Gastroesophageal sphincter (tissue), 4 donors: Measurements from ENCODE around the gene TGFBR2. TPM values are rescaled to one million over a fixed set of nuclear protein-coding genes. Genes with fewer than 3 reads are reported as not detected.
A peak's percentile ranks its signal among the peaks of the same experiment; 100 is the strongest.

ENCODE experiments used
- ATAC-seq: fragments of 150-250 bp; one replicate; pipeline ENCODE4 v1.9.1; 2016; ENCODE audit warnings: mild to moderate bottlenecking, moderate library complexity
- H3K27ac ChIP-seq, 4 donors: fragments of 200-600 bp; sonication (generic) in 3 of 4; 1 replicate in 3 of 4; 2 replicates in 1 of 4; pipeline ENCODE4 v1.5.1; 2016 to 2019
- H3K27me3 ChIP-seq: fragments of 200-600 bp; sonication (generic); one replicate; pipeline ENCODE4 v1.5.1; 2019
- H3K36me3 ChIP-seq, 2 donors: fragments of 200-600 bp; sonication (generic); one replicate each; pipeline ENCODE4 v1.5.1; 2019; ENCODE audit warnings: control low read depth in 1 of 2
- H3K4me1 ChIP-seq, 3 donors: fragments of 200-600 bp; sonication (generic); 1 replicate in 2 of 3; 2 replicates in 1 of 3; pipeline ENCODE4 v1.5.1; 2016 to 2019; ENCODE audit warnings: control low read depth in 2 of 3
- H3K4me3 ChIP-seq, 2 donors: fragments of 200-600 bp; sonication (generic); one replicate each; pipeline ENCODE4 v1.5.1; 2019; ENCODE audit warnings: mild to moderate bottlenecking in 1 of 2, moderate library complexity in 1 of 2
- H3K9me3 ChIP-seq, 3 donors: fragments of 200-600 bp; sonication (generic); one replicate each; pipeline ENCODE4 v1.5.1; 2017 to 2019; ENCODE audit warnings: control low read depth in 2 of 3
- EP300 ChIP-seq: sonication (generic); formaldehyde crosslinking; IDR thresholded peaks from one replicate; pipeline ENCODE4 v1.6.1; 2017; ENCODE audit warnings: antibody characterized with exemption, mild to moderate bottlenecking
- POLR2A ChIP-seq, 2 donors: fragments of 450-650 bp; IDR thresholded peaks; one replicate each; pipeline ENCODE4 v1.6.1; 2017; ENCODE audit warnings: antibody characterized with exemption in 2 of 2, mild to moderate bottlenecking in 2 of 2, moderate library complexity in 1 of 2
- POLR2AphosphoS5 ChIP-seq: sonication (generic); formaldehyde crosslinking; IDR thresholded peaks from one replicate; pipeline ENCODE4 v1.6.1; 2017; ENCODE audit warnings: antibody characterized with exemption
- WGBS, 2 donors: methylation state at CpG; one replicate each; pipeline ENCODE4 v1.1.5; 2018; ENCODE audit warnings: low coverage in 1 of 2; 5-methylcytosine and 5-hydroxymethylcytosine counted together
- total RNA-seq, 4 donors: library from RNA; depleted of rRNA; stranded (reverse); fragments of >200 nt; gene quantifications; one replicate each; pipeline ENCODE4 v1.1.0, GENCODE V29; 2016
- TF ChIP-seq, protein P1 (sequence below), 4 experiments: fragments of 200-600 bp in 2 of 4; fragments of 450-650 bp in 2 of 4; sonication (generic) in 1 of 4; IDR thresholded peaks; one replicate each; pipeline ENCODE4 v1.5.1; 2017 to 2019; ENCODE audit warnings: antibody characterized with exemption in 4 of 4, mild to moderate bottlenecking in 2 of 4, moderate library complexity in 2 of 4

Gene TGFBR2
- total RNA-seq, 4 donors from 2014 or later: 174 to 297 (median 231) TPM

DNA sequence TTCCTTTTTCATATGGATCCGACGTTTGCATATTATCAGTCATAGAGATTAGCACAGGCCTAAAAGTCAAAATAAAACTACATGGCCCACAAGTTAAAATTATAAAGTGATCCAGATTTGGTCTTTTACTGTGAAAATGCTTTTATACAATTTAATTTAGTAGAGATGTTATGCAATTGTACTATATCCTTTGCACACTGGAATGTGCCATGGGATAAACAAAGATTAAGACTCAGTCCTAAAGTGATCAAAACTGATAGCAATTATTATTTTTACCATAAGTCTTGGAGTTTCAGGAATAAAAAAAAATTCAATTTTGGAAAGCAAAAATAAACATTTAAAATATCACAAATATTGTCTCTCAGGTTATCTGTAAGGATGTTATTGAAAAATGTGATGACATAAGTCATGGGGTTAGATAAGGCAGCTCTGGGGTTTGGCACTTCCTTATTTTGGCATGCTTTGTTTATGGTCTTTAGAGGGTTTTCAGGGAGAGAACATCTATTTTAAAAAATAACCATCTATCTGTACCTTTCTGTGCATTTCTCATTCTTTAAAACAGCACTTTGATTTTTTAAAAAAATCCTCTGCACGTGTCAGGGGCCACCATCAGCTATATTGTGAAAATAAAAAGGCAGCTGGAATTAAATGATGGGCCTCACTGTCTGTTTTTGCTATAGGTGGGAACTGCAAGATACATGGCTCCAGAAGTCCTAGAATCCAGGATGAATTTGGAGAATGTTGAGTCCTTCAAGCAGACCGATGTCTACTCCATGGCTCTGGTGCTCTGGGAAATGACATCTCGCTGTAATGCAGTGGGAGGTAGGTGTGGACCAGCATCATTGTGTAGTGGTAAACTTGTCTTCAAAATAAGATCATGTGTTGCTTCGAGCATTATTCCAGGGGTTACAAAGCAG is 67.3 kb downstream of the TGFBR2 start:
- Histone ChIP-seq H3K27ac (peak overlapping the region; percentile 13 to 69 (median 62)), H3K36me3 (peaks cover 0 to 99% of the 10 kb centered on the region in 2 donors), H3K4me3 (no peak overlapping the region), H3K9me3 (no peaks in the 10 kb centered on the region), H3K4me1 (peaks cover 22 to 67% (median 27%) of the 10 kb centered on the region in 3 donors), H3K27me3 (no peaks in the 10 kb centered on the region)
- WGBS, 2 donors: 73 to 89% methylated on average over 4 to 6 of the region's 6 CpGs
- no peak for TF ChIP-seq POLR2A (IDR thresholded peaks at IDR 0.05)
- TF ChIP-seq EP300: no peak
- no peak for TF ChIP-seq POLR2AphosphoS5
- TF ChIP-seq, protein P1, sequence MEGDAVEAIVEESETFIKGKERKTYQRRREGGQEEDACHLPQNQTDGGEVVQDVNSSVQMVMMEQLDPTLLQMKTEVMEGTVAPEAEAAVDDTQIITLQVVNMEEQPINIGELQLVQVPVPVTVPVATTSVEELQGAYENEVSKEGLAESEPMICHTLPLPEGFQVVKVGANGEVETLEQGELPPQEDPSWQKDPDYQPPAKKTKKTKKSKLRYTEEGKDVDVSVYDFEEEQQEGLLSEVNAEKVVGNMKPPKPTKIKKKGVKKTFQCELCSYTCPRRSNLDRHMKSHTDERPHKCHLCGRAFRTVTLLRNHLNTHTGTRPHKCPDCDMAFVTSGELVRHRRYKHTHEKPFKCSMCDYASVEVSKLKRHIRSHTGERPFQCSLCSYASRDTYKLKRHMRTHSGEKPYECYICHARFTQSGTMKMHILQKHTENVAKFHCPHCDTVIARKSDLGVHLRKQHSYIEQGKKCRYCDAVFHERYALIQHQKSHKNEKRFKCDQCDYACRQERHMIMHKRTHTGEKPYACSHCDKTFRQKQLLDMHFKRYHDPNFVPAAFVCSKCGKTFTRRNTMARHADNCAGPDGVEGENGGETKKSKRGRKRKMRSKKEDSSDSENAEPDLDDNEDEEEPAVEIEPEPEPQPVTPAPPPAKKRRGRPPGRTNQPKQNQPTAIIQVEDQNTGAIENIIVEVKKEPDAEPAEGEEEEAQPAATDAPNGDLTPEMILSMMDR (IDR thresholded peaks at IDR 0.05): no peak
- ATAC-seq: peak; percentile 62

DNA sequence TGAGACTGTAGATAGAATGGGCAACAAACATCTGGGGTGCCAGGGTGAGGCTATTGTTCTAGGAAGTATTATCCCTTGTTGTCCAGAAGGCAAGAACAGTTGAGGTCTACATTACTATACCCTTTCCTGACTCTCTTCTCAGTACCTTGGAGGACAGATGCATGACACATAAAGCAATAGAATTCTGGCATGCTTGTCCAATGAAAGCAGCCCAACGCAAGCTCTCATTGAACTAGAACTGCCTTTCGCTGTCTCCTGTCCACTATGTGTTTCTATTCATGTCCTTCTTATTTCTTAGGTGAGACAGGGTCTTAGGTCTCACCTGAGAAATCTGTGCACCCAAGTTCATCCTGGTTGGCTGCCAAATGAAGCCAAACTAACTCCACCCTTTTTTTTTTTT is 68.6 kb downstream of the TGFBR2 start:
- TF ChIP-seq EP300 (no peak), POLR2AphosphoS5 (no peak), POLR2A (IDR thresholded peaks at IDR 0.05) (no peak)
- TF ChIP-seq, protein P1 (IDR thresholded peaks at IDR 0.05): no peak
- WGBS, 2 donors: 100% methylated on average over 1 to 2 of the region's 2 CpGs
- H3K9me3 ChIP-seq: no peaks in the 10 kb centered on the region
- peak overlapping the region in 2 of 4 donors; percentile 1 to 50 for H3K27ac ChIP-seq
- ATAC-seq: no peak
- peaks cover 27 to 79% (median 35%) of the 10 kb centered on the region in 3 donors for H3K4me1 ChIP-seq
- no peaks in the 10 kb centered on the region for H3K27me3 ChIP-seq
- peaks cover 0 to 97% of the 10 kb centered on the region in 2 donors for H3K36me3 ChIP-seq
- H3K4me3 ChIP-seq: no peak overlapping the region

DNA sequence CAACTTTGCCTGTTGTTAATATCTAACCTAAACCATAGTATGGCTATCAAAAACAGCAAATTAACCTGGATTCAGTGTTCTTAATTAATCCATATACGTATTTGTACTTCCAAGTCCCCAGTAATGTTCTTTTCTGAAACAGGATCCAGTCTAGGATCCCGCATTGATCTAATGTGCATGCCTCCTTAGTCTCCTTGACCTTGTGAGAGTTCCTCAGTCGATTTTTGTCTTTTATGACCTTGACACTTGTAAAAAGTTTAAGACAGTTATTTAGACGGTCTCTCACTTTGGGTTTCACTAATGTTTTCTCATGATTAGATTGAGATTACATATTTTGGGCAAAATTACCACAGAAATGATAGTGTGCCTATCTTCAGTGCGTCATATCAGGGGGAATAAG is 69.4 kb downstream of the TGFBR2 start:
- H3K36me3 ChIP-seq: peaks cover 0 to 89% of the 10 kb centered on the region in 2 donors
- no peak overlapping the region for H3K4me3 ChIP-seq
- 87 to 88% methylated on average over 5 of the region's 5 CpGs for WGBS, 2 donors
- ATAC-seq: no peak
- peaks cover 27 to 87% (median 39%) of the 10 kb centered on the region in 3 donors for H3K4me1 ChIP-seq
- no peak for TF ChIP-seq POLR2AphosphoS5
- no peak for TF ChIP-seq EP300
- TF ChIP-seq, protein P1 (IDR thresholded peaks at IDR 0.05): no peak
- TF ChIP-seq POLR2A (IDR thresholded peaks at IDR 0.05): no peak
- peak overlapping the region in 1 of 4 donors; percentile 8 for H3K27ac ChIP-seq
- H3K27me3 ChIP-seq: no peaks in the 10 kb centered on the region
- H3K9me3 ChIP-seq: no peaks in the 10 kb centered on the region

DNA sequence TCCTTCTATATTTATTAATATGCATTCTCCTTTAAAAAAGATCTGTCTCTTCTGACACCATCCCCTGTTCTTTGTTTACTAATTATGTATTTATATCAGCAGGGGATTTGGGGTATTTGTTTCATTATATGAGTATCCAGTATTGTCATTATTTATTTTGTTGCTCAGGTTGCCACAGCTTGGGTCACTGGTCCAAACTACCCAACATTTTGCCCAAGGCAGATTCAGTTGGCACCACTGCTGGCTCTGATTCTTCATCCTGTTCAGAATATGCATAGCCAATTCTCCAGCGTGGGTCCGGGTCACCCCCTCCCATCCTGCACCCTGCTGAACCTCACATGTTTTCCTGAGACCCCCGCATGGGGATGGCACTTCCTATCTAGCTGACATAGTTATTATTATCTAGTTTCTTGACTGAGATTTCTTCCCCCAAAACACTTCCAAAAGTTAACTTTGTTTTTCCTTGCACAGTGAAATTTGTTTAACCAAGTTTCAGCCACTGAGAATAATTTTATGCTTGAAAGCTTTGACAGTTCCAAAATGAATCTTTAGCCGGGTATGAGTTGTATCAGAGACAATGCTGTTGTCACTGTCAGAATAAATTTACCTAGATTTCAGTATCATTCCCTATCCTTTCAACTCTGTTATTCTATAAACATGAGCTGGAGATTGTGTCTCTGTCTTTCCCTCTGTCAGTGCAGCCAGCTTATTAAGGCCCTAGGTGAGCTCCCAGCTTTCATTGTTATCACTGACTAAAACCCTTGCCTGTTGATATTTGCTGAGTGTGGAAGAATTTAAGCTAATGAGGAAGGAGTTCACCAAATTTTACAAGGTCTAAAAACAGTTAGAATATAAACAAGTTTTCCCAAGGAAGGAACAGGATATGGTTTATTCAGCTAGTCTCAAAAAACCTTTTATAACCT is 70.3 kb downstream of the TGFBR2 start:
- Histone ChIP-seq H3K27ac (peak overlapping the region in 3 of 4 donors; percentile 9 to 49 (median 11)), H3K4me3 (no peak overlapping the region), H3K27me3 (no peaks in the 10 kb centered on the region), H3K9me3 (no peaks in the 10 kb centered on the region), H3K4me1 (peaks cover 29 to 96% (median 48%) of the 10 kb centered on the region in 3 donors), H3K36me3 (peaks cover 0 to 80% of the 10 kb centered on the region in 2 donors)
- WGBS, 2 donors: 35 to 64% methylated on average over 3 to 4 of the region's 4 CpGs
- ATAC-seq: no peak
- TF ChIP-seq, protein P1 (IDR thresholded peaks at IDR 0.05): no peak
- TF ChIP-seq POLR2A (IDR thresholded peaks at IDR 0.05): no peak
- TF ChIP-seq POLR2AphosphoS5: no peak
- TF ChIP-seq EP300: no peak
